ENCODE measurements around the gene GNG11. TPM values are rescaled to one million over a fixed set of nuclear protein-coding genes. Genes with fewer than 3 reads are reported as not detected.
A peak's percentile ranks its signal among the peaks of the same experiment; 100 is the strongest.

GNG11 gene
- total RNA-seq (2021; ENCODE audit: unreplicated experiment), result 7.0 TPM
- polyA plus RNA-seq (2012; ENCODE audit: insufficient read length), result 4.7 TPM
- Bru-seq, nascent RNA, result percentile 68 among the genes with signal in this experiment
- BruChase-seq, experiment 1, labeled RNA remaining after a 2-hour chase, result percentile 52 among the genes with signal in this experiment
- percentile 71 among the genes with signal in this experiment for BruChase-seq, experiment 2, labeled RNA remaining after a 6-hour chase
- long read RNA-seq, transcript GNG11-201 (2 exons, 3,055 nt), result major isoform, 29 of 34 reads
- long read RNA-seq, partial matches to known transcripts, result 3 of 34 reads
- long read RNA-seq, other reads (novel, unspliced or antisense), result 2 of 34 reads

DNA sequence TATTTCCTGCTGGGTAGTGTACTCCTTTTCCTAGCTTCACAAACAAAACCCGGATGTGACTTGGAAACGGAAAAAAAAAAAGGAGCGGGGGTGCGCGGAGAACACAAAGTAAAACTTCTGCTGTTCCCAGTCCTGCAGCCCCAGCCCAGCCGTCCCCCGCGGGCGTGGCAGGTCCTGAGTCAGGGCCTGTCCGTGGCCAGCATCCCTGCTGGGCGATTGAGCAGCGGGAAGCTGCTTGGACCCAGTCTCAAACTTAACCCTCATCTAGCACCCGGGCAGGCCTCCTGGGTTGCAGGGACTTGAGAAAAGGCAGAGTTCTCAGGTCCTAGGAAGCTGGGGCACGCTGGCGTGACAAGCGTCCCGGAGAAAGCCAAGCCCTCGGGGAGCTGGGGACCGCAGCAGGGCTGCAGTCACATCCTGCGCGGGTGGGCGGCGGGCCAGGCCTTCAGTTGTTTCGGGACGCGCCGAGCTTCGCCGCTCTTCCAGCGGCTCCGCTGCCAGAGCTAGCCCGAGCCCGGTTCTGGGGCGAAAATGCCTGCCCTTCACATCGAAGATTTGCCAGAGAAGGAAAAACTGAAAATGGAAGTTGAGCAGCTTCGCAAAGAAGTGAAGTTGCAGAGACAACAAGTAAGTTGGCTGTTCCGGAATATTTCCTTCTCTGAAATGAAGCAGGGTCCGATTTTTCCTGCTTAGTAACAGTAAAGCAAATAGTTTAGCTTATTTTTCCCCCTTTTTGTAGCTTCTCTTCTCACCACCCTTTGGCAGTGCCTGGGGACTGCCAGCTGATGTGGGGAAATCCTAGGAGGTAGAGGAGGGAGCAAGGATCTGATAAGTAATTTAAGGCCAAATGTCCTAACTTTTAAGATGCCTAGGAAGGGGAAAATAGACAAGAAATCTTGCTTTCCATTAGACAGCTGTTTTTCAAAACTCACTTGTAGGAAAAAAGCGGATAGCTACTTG is at the start of gene GNG11:
GNG11 (plus strand) TSS at position 129 of the 960 bp plus-strand sequence; CDS start at position 532, 403 bp downstream.
- Histone ChIP-seq H3K4me3 (ENCODE audit: low read depth in 2 of 2, low read length in 2 of 2) (peak within 1 kb of the TSS; percentile 65 to 94), H3K27ac (ENCODE audit: low read length) (peak within 1 kb of the TSS; percentile 98), H3K36me3 (ENCODE audit: control insufficient read depth, insufficient read depth, low read length) (no peaks in the 10 kb centered on the region), H3K4me1 (ENCODE audit: control insufficient read depth, insufficient read depth, low read length) (peaks cover 17% of the 10 kb centered on the region), H3K27me3 (ENCODE audit: control insufficient read depth, insufficient read depth, low read length) (no peaks in the 10 kb centered on the region), H3K9me3 (ENCODE audit: control insufficient read depth, insufficient read depth, low read depth, low read length) (no peaks in the 10 kb centered on the region)
- POLR2A ChIA-PET, result interaction anchor here (0.5 to 0.7 kb wide), 4 partner anchors 30 to 1901 kb away, joined by 5 to 7 read pairs (median 5); no protein-coding TSS in a partner anchor
- peak; percentile 45; the same call in 1 of the 2 replicates for TF ChIP-seq POLR2AphosphoS5 (IDR thresholded peaks at IDR 0.05; ENCODE audit: low read depth, low read length)
- TF ChIP-seq, protein P1, sequence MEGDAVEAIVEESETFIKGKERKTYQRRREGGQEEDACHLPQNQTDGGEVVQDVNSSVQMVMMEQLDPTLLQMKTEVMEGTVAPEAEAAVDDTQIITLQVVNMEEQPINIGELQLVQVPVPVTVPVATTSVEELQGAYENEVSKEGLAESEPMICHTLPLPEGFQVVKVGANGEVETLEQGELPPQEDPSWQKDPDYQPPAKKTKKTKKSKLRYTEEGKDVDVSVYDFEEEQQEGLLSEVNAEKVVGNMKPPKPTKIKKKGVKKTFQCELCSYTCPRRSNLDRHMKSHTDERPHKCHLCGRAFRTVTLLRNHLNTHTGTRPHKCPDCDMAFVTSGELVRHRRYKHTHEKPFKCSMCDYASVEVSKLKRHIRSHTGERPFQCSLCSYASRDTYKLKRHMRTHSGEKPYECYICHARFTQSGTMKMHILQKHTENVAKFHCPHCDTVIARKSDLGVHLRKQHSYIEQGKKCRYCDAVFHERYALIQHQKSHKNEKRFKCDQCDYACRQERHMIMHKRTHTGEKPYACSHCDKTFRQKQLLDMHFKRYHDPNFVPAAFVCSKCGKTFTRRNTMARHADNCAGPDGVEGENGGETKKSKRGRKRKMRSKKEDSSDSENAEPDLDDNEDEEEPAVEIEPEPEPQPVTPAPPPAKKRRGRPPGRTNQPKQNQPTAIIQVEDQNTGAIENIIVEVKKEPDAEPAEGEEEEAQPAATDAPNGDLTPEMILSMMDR (IDR thresholded peaks at IDR 0.05), result no peak
- 0 out of 2 replicates have a peak, but pooled peaks have one; percentile 33 for TF ChIP-seq SIN3A (IDR thresholded peaks at IDR 0.05; ENCODE audit: borderline replicate concordance, insufficient read depth, low read depth, low read length)
- 0 out of 2 replicates have a peak, but pooled peaks have one; percentile 21 for TF ChIP-seq TCF7L2 (IDR thresholded peaks at IDR 0.05; ENCODE audit: low read depth, low read length)
- TF ChIP-seq, protein P2, sequence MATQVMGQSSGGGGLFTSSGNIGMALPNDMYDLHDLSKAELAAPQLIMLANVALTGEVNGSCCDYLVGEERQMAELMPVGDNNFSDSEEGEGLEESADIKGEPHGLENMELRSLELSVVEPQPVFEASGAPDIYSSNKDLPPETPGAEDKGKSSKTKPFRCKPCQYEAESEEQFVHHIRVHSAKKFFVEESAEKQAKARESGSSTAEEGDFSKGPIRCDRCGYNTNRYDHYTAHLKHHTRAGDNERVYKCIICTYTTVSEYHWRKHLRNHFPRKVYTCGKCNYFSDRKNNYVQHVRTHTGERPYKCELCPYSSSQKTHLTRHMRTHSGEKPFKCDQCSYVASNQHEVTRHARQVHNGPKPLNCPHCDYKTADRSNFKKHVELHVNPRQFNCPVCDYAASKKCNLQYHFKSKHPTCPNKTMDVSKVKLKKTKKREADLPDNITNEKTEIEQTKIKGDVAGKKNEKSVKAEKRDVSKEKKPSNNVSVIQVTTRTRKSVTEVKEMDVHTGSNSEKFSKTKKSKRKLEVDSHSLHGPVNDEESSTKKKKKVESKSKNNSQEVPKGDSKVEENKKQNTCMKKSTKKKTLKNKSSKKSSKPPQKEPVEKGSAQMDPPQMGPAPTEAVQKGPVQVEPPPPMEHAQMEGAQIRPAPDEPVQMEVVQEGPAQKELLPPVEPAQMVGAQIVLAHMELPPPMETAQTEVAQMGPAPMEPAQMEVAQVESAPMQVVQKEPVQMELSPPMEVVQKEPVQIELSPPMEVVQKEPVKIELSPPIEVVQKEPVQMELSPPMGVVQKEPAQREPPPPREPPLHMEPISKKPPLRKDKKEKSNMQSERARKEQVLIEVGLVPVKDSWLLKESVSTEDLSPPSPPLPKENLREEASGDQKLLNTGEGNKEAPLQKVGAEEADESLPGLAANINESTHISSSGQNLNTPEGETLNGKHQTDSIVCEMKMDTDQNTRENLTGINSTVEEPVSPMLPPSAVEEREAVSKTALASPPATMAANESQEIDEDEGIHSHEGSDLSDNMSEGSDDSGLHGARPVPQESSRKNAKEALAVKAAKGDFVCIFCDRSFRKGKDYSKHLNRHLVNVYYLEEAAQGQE (IDR thresholded peaks at IDR 0.05; ENCODE audit: insufficient read depth in 1 of 2, low read depth in 2 of 2, low read length in 1 of 2), result no peak
- BruUV-seq (replicated peaks), result no TSS peak
- in situ Hi-C loops (cut with HindIII; ENCODE audit: low pct_unique_long_range_greater_than_20kb, low sequenced_read_pairs), result no loop called here
- peak; percentile 93 for ATAC-seq
- CTCF ChIA-PET, result interaction anchor here (1.2 kb wide), 1 partner anchor 19 kb away, joined by 3 read pairs; no protein-coding TSS in a partner anchor
- intact Hi-C loops (cut with micrococcal nuclease; ENCODE audit: unreplicated experiment), result no loop called here
- no peak for DNase-seq (ENCODE audit: low read depth, low spot score)

DNA sequence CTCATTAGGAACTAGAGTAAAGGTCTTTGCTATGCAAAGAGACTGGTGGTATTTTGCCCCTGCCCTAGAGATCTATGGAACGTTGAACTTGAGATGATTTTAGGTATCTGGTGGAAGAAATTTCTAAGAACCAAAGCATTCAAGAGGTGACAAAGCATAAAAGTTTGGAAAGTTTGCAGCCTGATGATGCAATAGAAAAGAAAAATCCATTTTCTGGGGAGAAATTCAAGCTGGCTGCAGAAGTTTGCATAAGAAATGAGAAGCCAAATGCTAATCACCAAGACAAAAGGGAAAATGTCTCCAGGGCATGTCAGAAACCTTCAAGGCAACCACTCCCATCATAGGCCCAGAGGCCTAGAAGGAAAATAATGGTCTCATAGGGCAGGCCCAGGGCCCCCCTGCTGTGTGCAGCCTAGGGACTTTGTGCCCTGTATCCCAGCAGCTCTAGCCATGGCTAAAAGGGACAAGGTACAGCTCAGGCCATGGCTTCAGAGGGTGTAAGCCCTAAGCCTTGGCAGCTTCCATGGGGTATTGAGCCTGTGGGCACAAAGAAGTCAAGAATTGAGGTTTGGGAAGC is 47.4 kb upstream of the GNG11 start:
- no peaks in the 10 kb centered on the region for H3K4me1 ChIP-seq (ENCODE audit: control insufficient read depth, insufficient read depth, low read length)
- intact Hi-C loops (cut with micrococcal nuclease; ENCODE audit: unreplicated experiment), result no loop called here
- ATAC-seq (no peak), DNase-seq (ENCODE audit: low read depth, low spot score) (no peak)
- no peak overlapping the region for H3K27ac ChIP-seq (ENCODE audit: low read length)
- CTCF ChIA-PET, result no interaction called here
- no peak for TF ChIP-seq POLR2AphosphoS5 (IDR thresholded peaks at IDR 0.05; ENCODE audit: low read depth, low read length)
- TF ChIP-seq, protein P2 (IDR thresholded peaks at IDR 0.05; ENCODE audit: insufficient read depth in 1 of 2, low read depth in 2 of 2, low read length in 1 of 2), result no peak
- TF ChIP-seq, protein P1 (IDR thresholded peaks at IDR 0.05), result no peak
- TF ChIP-seq SIN3A (IDR thresholded peaks at IDR 0.05; ENCODE audit: borderline replicate concordance, insufficient read depth, low read depth, low read length), result no peak
- TF ChIP-seq TCF7L2 (IDR thresholded peaks at IDR 0.05; ENCODE audit: low read depth, low read length), result no peak
- POLR2A ChIA-PET, result no interaction called here
- no peaks in the 10 kb centered on the region for H3K36me3 ChIP-seq (ENCODE audit: control insufficient read depth, insufficient read depth, low read length)
- no peak overlapping the region for H3K4me3 ChIP-seq (ENCODE audit: low read depth in 2 of 2, low read length in 2 of 2)
- in situ Hi-C loops (cut with HindIII; ENCODE audit: low pct_unique_long_range_greater_than_20kb, low sequenced_read_pairs), result no loop called here
- no peaks in the 10 kb centered on the region for H3K27me3 ChIP-seq (ENCODE audit: control insufficient read depth, insufficient read depth, low read length)
- no peaks in the 10 kb centered on the region for H3K9me3 ChIP-seq (ENCODE audit: control insufficient read depth, insufficient read depth, low read depth, low read length)
- BruUV-seq (replicated peaks), result no TSS peak
